ENCODE measurements around the gene ZNF516.

ZNF516 gene

DNA sequence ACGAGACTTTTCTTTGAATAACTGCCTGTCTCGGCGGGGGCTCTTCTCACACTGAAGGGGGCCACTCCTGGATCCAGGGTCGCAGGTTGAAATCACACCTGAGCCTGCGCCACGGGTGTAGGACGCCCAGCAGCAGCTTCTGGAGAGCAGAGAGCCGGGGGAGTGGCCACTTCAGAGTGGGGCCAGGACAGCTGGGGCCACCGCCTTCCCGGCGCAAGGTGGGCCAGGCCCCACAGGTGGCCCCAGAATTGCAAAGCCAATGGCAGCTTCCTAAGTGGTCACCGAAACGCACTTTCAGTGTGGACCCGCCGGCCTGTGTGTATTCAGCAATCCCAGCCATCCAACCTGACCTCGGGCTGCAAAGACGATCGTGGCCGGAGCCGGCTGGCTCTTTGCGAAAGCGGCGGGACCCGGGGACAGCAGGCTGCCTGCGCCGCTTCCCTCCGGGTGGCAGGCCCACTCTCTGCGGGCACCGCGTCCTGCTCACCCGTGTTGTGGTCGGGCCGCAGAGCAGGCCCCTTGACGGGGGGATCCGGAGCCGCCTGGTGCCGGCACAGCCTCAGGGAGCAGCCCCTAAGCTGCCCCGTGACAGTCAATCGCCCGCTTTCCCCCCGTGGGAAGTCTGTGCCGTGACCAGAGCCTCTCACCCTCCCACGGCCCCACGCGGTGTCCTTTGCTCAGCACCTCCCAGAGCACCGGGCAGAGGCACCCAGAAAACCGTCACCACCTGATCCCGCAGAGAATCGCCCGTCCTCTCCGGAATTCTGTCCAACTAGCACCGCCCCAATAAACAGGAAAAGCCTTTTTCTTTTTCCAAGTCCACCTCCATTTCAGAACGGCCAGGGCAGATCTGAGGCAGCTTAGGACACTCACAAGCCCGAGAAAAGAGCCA, 144.7 kb downstream of the ZNF516 start:
- H3K4me3 ChIP-seq (ENCODE audit: low read depth, low read length): no peak overlapping the region
- TF ChIP-seq, protein P1, sequence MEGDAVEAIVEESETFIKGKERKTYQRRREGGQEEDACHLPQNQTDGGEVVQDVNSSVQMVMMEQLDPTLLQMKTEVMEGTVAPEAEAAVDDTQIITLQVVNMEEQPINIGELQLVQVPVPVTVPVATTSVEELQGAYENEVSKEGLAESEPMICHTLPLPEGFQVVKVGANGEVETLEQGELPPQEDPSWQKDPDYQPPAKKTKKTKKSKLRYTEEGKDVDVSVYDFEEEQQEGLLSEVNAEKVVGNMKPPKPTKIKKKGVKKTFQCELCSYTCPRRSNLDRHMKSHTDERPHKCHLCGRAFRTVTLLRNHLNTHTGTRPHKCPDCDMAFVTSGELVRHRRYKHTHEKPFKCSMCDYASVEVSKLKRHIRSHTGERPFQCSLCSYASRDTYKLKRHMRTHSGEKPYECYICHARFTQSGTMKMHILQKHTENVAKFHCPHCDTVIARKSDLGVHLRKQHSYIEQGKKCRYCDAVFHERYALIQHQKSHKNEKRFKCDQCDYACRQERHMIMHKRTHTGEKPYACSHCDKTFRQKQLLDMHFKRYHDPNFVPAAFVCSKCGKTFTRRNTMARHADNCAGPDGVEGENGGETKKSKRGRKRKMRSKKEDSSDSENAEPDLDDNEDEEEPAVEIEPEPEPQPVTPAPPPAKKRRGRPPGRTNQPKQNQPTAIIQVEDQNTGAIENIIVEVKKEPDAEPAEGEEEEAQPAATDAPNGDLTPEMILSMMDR (IDR thresholded peaks at IDR 0.05; ENCODE audit: low read depth, low read length): no peak

DNA sequence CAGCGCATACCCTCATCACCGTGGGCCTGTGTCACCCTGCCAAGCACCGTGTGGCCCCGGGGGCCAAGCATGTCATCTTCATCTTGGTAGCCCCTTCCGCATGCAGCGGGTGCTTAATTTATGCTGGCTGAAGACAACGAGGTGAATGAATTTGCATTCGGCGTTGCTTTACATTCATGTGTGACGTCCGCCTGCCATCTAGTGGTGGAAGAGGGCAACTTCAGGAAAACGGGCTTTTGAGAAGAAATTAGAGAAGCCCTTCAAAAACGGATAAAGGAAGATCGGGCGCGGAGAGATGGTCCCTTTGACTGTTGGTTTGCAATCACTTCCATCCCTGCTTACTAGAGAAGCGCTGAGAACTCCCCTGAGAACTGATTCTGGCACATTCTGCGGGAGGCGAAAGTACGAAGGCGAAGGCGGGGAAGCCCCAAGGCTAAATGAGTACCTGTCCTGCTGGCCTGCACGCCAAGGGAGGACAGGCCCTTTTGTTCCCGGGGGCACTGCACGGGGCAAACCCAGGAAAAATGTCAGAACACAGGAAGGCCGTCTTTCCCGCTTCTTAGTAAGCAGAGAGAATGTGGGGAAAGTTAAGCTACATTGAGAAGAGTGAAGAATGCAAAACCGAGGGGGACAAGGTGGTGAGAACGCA, 145.9 kb downstream of the ZNF516 start:
- no peak overlapping the region for H3K4me3 ChIP-seq (ENCODE audit: low read depth, low read length)
- TF ChIP-seq, protein P1 (IDR thresholded peaks at IDR 0.05; ENCODE audit: low read depth, low read length): peak; percentile 84

- TF ChIP-seq, protein P1 (IDR thresholded peaks at IDR 0.05; ENCODE audit: low read depth, low read length): no peak
- H3K4me3 ChIP-seq (ENCODE audit: low read depth, low read length): no peak overlapping the region
Measured at GRCh38 chr18:76348267-76349066, 146.6 kb downstream of the ZNF516 start.

DNA sequence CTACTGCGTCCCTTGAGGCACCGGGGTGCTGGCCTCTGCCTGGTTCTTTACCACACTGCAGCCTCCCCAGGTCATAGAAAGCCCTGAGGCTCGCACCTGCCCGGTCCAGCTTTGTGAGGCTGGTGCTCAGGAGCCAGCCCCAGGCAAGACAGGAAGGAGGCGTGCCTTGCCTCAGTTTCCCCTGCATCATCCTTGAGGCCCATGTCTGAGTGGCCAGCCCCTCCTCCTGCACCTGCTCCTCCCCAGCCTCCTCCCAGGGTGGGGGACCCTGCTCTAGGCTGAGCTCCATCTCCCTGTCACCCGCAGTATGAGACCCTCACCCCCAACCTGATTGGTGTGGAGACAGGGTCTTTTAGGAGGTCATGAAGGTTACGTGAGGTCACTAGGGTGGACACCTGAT, 147.7 kb downstream of the ZNF516 start:
- TF ChIP-seq, protein P1 (IDR thresholded peaks at IDR 0.05; ENCODE audit: low read depth, low read length): no peak
- H3K4me3 ChIP-seq (ENCODE audit: low read depth, low read length): no peak overlapping the region

- TF ChIP-seq, protein P1 (IDR thresholded peaks at IDR 0.05; ENCODE audit: low read depth, low read length): no peak
- H3K4me3 ChIP-seq (ENCODE audit: low read depth, low read length): no peak overlapping the region
Measured at GRCh38 chr18:76346490-76347130, 148.4 kb downstream of the ZNF516 start.

- TF ChIP-seq, protein P1 (IDR thresholded peaks at IDR 0.05; ENCODE audit: low read depth, low read length): no peak
- no peak overlapping the region for H3K4me3 ChIP-seq (ENCODE audit: low read depth, low read length)
Measured at GRCh38 chr18:76345901-76346300, 149.1 kb downstream of the ZNF516 start.
